TTC549 (cell line): ENCODE measurements around the gene RBAK.
"Not testable (repeated sequence)": the region's sequence is repeated elsewhere in the genome, so short reads cannot be mapped to it uniquely, and the experiment has no call there.

Source experiments
- FAIRE-seq: peaks from 2 replicates; lab custom pipeline; 2012; peaks lifted over from hg19 to GRCh38; lab: Jason Lieb, UNC

The RBAK gene

GRCh38 chr7:5045558-5046396, at the start of gene RBAK:
Gene RBAK, plus strand, starts transcription at chr7:5045860. Its CDS starts 2,217 bp downstream, at chr7:5048077.
- FAIRE-seq = no peak

- no peak for FAIRE-seq
Observed at GRCh38 chr7:4996696-4997222, 48.9 kb upstream of the RBAK start.

GRCh38 chr7:4998244-4998643, 47.4 kb upstream of the RBAK start:
- FAIRE-seq = no peak

GRCh38 chr7:4998910-4999309, 46.8 kb upstream of the RBAK start:
- no peak for FAIRE-seq

- no peak for FAIRE-seq
Observed at GRCh38 chr7:4999369-4999950, 46.2 kb upstream of the RBAK start.

GRCh38 chr7:5001003-5001402, 44.7 kb upstream of the RBAK start:
- no peak for FAIRE-seq

DNA sequence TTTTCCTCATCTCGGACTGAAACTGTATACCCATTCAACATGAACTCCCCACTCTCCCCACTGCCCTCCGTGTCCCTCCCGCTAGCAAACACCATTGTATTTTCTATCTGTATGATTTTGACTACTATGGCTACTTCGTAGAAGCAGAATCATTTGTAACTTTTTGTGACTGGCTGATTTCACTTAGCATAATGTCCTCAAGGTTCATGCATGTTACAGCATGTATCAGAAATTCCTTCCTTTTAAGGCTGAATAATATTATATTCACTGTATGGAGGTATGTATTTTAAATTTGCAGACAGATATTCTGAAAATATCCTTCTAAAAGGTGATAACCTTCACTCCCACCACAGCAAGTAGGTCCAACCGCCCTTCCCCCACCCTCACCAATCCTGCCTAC, 43.7 kb upstream of the RBAK start:
- no peak for FAIRE-seq

DNA sequence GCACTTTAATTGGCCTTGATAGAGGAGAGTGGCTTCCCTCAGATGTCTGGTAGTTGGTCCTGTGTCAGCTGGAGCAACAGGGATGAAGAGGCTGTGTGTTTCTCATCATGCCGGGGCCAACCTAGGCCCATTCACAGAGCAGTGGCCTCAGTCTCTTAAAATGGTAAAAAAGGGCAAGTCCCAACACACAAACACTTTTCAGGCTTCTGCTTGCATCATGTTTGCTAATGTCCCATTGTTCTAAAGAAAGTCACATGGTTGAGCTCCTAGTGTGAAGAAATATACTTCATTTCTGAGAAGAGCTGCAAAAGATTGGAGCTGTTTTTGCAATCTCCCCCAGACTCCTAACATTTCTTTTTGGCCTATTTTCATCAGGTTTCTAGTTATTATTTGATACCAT, 40.6 kb upstream of the RBAK start:
- FAIRE-seq = no peak

GRCh38 chr7:5012985-5013384, 32.7 kb upstream of the RBAK start:
- FAIRE-seq = no peak

- not testable (repeated sequence) for FAIRE-seq
Observed at GRCh38 chr7:5015936-5016335, 29.7 kb upstream of the RBAK start.

DNA sequence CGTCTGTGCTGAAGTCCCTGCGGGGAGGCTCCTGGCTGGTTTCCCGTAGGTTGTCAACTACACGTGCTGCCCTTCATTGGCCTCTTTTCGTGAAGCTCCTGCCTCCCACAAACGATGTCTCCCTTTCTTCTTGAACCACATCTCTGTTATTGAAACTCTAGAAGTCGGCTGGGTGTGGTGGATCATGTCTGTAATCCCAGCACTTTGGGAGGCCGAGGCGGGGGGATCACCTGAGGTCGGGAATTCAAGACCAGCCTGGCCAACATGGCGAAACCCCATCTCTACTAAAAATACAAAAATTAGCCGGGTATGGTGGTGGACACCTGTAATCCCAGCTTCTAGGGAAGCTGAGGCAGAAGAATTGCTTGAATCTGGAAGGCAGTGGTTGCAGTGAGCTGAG, 28.0 kb upstream of the RBAK start:
- not testable (repeated sequence) for FAIRE-seq

- FAIRE-seq = no peak
Observed at GRCh38 chr7:5020098-5020497, 25.6 kb upstream of the RBAK start.

- not testable (repeated sequence) for FAIRE-seq
Observed at GRCh38 chr7:5020976-5021550, 24.6 kb upstream of the RBAK start.

- FAIRE-seq = not testable (repeated sequence)
Observed at GRCh38 chr7:5023626-5024025, 22.0 kb upstream of the RBAK start.

GRCh38 chr7:5027796-5028410, 17.8 kb upstream of the RBAK start:
- FAIRE-seq = not testable (repeated sequence)

DNA sequence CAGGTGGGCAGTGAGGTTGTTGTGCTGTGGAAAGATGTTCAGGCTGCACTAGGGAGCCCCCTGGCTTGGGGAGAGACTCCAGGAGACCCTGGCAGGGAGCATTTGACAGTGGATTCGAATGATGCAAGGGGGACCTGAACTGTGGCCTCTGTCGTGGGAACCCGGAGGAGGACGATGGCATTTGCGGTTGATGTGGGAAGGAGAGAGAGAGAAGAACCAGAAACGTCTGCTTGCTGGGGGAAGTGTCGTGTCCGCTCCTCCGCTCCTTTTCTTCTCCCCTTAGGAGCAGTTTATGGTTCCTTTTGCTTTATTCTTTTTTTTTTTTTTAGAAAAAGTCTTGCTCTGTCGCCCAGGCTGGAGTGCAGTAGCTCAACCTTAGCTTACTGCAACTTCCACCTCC, 12.5 kb upstream of the RBAK start:
- not testable (repeated sequence) for FAIRE-seq

- FAIRE-seq = no peak
Observed at GRCh38 chr7:5035276-5035675, 10.4 kb upstream of the RBAK start.

DNA sequence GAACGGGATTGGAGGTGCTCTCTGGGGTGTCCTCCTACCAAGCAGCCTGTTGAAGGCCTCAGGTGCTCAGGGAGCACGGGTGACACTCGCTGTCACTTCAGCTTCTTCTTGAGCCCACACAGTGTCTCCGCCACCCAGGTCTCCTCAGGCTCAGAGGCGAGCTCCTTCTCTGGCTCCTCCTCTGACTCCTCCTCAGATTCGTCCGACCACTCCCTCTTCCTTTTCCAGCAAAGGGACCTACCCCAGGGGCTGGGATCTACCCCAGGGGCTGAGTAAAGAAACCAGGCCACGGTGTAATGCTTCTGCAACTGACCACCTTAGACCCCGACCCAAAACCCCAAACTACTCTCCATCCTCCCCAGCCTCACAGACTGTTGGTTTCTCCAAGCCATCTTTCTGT, 9.2 kb upstream of the RBAK start:
- no peak for FAIRE-seq

DNA sequence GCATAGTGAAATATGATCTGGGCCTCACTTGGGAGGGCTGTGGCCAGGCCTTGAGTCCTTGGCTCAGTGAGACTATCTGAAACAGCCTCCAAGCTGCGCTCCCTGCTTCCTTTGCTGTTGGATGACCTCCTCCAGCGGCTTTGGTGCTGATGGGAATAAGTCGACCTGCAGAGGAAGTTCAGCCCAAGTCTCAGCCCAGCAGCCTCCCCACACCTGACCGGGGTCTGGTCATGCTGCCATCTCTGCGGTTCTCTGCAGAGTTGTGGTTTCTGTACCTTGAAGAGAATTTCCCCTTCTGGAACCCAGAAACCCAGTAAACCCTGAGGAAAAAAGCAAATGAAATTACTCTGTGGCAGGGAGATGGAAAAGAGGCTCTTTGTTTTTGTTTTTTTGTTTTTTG, 4.6 kb upstream of the RBAK start:
- no peak for FAIRE-seq

DNA sequence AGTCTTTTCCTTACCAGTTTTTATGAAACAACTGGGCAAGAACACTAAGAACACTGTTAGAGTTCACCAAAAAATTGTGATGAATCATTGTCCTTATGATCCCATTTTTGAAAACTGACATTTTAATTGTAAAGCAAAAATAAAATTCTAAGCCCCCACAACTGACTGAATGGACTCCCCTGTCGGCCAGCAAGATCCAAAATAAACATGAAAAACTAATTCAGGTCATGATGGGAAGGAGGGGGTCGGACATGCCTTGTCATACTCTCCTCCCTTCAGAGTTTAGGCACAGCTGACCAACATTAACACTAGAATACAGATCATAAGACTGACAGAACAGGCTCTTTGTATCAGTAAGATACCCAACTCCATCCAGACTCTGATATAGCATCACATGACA, 2.0 kb upstream of the RBAK start:
- no peak for FAIRE-seq

DNA sequence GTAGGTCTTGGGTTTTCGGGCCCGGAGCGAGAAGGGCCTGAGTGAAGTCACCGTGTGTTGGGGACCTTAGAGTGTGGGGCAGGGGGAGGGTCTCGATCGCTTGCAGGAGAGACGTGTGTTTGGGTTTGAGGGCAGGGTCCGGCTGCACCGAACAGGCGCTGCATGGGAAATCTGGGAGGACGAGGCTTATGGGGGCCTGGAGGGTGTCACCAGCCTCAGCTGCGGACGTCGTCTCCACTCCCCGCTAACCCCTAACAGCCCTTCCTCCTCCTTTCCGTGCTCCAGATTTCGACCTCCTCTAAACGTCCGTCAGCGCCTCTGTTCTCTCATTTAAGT, 705 bp downstream of the RBAK start:
- not testable (repeated sequence) for FAIRE-seq

- not testable (repeated sequence) for FAIRE-seq
Observed at GRCh38 chr7:5047127-5047526, 1.5 kb downstream of the RBAK start.

- no peak for FAIRE-seq
Observed at GRCh38 chr7:5050676-5051075, 5.0 kb downstream of the RBAK start.
